Activated T-helper 1 cell treated with Interleukin-2 at 50 U/mL for 16 hours (primary cell): Measurements from ENCODE around the gene UBE2G2.

Experiments
- DNase-seq: peaks from one replicate; pipeline ENCODE4 v3.0.0-alpha.2; 2020; ENCODE audit warnings: low read depth

UBE2G2 gene

GRCh38 chr21:44724926-44725325 is 76.7 kb downstream of the UBE2G2 start:
- no peak for DNase-seq

- DNase-seq = no peak
These were observed 77.4 kb downstream of the UBE2G2 start for GRCh38 chr21:44724196-44724595.

- DNase-seq = no peak
These were observed 78.2 kb downstream of the UBE2G2 start for GRCh38 chr21:44723177-44724131.

GRCh38 chr21:44722731-44723130 is 78.9 kb downstream of the UBE2G2 start:
- DNase-seq = no peak

- DNase-seq = no peak
These were observed 81.5 kb downstream of the UBE2G2 start for GRCh38 chr21:44720170-44720569.
